NCI-H2107 (cell line): Measurements from ENCODE around the gene PKM.

Source experiments
- DNase-seq: peaks from one replicate; lab custom pipeline; 2025; lab: John Stamatoyannopoulos, UW

Gene PKM

DNA sequence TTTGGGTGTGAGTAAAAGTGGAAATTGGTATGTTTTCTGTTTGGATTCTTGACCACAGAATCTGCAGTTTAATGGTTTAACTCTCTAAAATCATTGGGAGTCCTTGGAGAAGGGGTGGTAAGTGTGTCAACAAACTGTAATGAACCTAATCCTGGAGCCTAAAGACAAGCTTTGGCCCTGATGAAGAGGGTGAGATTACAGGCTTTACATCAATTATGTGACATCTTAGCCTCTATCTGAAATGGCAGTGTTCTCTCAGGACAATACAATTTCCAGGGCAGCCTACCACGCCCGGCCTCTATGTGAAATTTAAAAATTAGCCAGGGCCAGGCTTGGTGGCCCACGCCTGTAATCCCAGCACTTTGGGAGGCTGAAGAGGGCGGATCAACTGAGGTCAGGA lies 4.3 kb upstream of the PKM start:
- DNase-seq = no peak

DNA sequence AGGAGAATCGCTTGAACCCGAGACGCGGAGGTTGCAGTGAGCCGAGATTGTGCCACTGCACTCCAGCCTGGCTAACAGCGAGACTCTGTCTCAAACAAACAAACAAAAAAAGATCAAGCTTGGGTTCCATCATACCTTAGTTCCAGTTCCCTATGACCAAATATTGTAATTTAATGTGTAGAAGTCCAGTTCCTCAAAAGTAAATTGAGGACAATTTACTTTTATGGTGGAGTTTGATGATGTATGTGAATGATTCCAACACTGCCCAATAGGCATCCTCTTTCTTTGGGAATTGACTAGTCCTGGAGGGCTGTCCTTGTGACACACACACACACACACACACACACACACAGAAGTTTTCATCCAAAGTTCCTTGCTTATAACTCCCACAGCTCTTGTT lies 2.8 kb upstream of the PKM start:
- no peak for DNase-seq

DNA sequence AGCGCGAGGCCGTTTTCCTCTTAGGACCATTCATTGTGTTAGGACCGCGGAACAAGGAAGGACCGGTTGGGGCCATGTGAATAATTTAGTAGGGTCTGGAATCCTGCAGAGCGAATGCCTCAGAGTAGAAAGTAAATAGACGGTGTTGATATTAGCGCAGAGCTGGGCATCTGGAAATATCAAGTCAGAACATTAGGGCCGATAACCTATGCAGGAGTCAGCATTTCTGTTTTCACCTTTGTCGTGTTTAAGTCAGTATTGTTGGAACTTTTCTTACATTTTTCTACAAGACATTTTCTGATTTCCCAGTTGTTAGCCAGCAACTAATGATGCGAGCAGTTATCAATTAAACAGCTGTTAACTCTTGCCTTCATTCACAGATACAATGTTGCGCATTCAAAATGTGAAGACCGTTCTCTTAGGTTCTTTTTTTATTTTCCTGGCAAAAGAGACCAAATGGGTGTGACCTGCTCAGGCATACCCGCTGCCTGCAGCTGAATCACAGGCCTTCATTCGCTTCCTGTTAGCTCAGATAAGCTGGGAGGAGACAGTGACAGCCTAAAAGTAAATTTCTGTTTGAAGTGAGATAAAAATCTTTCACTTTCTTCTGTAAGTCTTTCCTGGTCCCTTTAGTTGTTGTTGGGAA lies 966 bp upstream of the PKM start:
- DNase-seq = no peak

DNA sequence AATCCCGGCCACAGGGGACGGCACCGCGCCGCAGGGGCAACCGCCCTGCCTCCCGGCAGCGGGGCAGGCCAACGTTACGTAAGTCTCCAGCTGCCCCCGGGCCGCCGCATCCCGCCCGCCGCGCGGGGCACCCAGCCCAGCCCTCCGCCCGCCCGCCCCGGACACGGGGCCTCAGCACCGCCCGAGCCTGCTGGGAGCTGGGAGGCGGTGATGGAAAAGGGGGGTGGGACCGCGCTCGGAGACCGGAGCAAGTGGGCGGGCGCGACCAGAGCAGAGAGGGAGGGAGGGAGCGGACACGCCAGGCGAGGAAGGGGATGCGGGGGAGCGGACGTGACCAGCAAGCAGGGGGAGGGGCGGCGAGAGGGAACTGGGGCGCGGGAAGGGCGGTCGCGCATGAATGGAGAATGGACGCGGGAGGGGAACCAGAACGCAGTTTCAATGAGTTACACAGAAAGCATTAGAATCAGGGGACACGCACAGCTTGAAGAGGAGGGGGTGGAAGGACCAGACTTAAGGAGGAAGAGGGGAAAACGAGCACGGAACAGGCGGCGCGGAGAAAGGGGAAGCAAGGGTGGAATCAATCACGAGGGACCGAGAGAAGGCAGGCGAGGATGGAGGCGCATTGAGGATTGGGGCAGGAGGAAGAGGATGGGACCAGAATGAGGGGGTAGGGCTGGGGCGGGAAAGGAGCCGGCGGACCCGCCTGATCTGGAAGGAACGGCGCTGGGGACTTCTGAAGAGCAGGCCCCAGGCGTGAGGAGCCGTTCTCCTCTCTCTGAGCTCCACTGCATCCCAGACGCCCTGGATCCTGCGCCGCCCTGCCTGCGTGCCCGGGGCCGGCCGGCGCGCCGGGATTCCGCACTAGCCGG lies 559 bp downstream of the PKM start:
- peak; percentile 17 for DNase-seq

DNA sequence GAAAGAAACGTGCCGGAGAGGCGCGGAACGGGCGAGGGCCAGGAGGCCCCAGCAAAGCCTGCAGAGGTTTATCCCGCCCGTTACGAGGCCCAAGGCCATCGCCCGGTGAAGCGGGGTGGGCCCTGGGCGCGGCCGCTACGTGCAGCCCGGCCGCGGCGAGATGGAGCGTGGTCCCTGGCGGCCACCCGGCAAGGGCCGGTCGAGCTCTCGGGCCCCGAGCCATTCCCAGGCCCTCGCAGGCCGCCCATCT lies 1.1 kb downstream of the PKM start:
- DNase-seq = no peak

DNA sequence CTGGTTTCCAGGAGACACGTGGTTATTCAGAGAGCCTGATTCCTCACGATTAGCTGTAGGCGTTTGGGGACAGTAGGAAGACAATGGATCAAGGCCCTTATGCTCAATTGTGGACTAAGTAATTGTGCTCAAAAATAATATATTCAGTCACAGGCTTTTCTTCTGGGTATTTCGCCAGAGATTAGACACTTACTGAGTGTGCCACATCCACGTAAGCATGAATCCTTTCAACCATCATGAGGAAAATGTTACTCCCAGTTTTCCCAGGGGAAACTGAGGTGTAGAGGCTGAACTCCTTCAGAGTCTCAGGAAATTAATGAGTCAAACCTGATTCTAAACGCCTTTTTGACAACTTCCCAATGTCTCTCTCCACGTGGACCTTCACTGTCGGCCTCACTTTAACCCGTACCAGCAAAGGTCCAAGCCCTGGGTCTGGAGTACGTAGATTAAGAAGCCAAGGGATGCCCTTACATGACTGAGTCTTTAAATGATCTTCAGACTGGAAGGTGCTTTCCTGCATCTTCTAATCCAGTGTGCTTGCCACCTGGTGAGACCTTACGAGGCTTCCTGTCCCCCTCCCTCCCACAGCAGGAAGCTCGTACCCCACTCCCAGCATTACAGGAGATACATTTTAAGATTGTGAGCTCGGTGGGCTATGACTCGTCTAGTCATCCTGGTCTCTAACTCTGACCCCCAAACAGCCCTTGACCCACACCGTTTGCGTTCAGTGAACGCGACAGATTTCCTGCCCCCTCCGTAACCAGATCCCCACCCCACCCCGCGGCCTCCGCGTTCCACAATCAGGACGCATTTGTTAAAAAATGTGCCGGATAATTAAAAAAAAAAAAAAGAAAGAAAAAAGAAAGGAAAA lies 1.7 kb downstream of the PKM start:
- no peak for DNase-seq

DNA sequence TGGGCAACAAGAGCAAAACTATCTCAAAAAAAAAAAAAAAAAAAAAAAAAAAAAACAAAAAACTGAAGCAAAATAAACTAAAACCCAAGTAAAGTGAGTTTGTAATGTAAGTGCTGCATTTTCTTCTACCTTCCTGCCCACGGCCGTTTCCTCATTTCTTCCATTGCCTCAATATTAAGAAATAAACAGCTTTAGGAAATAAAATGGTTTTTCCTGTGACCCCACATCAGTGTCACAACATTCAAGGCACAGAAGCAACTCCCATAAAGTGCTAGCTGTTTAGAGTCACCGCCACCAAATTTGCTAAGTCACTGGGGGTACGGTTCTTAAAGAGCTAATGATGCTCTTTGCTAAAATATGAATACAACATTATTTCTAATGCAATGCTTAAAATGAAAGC lies 3.3 kb downstream of the PKM start:
- no peak for DNase-seq

DNA sequence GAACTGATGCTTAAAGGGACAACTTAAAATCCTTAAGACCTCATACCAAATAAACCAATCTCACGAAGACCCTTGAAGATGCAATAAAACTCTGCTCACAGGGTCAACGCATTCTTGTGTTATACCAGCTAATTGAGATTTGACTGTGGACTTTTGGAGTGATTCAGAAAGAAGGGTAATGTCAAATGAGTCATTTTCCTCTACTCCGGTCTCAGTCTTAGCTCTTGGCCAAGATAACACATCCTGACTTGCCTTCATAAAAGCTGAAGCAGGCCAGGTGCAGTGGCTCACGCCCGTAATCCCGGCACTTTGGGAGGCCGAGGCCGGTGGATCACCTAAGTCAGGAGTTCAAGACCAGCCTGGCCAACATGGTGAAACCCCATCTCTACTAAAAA lies 3.8 kb downstream of the PKM start:
- no peak for DNase-seq

DNA sequence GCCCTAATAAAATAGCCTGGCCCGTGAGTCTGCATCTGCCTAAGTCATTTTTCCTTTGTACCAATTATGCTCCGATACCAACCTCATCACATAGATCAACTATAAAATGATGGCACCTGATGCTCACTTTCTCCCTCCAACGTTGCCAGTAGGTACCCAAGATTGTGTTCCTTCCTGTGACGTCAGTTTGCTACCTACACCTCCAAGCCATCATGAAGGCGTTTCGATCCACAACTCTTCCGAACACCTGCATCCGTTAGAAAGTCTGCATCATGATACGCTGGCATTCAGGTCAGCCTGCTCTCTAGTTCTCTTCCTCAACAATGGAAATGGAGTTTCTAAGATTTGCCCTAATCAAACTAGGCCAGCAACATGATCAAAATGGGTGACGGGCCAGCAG lies 7.7 kb downstream of the PKM start:
- DNase-seq = no peak

DNA sequence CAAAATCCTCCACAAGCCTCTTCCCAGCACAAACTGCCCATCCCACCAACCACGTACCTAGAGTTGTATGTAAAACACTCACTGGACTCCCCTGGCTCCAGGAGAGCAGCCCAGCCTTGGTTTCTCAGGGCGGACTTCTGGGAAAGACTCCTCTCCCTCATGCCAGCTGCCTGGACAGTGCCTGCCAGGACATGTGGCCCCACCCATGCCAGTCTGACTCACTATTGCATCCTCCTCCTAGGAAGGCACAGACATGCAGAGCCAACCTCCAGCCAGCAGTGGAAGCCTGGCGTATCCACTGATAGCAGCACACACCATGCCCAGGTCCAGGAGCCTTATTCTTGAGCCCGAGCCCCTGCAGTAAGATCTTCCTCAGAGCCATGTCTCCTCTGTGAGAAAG lies 8.6 kb downstream of the PKM start:
- DNase-seq = no peak

DNA sequence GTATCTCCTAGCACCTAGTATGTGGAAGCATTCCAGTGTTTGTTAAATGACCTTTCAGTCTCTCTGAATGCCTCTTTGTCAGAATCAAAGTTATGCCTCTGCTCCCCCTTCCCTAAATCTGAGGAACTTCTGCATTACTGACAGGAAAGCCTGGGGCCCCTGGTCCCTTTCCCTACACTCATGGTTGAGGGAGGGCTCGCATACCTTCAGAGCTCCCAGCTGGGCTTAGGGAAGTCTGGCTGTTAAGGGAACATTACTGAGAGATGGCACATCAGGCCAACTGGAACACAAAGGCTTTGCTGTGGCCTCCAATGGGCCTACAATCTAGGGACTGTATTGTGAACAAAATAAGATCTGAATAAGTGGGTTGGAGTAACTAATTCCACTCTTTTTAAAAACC lies 10.3 kb downstream of the PKM start:
- no peak for DNase-seq

DNA sequence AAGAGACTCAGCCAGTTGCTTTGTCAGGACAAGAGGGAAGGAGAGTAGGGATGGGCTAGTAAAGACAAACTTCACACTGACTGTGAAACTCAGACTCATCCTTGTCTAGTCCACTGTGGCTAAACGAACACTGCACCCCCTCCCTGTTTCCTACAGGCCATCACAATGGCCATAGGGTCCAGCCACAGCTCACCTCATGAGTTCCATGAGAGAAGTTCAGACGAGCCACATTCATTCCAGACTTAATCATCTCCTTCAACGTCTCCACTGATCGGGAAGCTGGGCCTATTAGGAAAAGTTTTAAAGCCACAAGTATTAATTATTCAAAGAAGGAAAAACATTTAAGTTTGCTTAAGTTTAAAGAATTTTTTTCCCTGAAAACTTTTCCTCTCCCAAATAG lies 13.8 kb downstream of the PKM start:
- DNase-seq = no peak

DNA sequence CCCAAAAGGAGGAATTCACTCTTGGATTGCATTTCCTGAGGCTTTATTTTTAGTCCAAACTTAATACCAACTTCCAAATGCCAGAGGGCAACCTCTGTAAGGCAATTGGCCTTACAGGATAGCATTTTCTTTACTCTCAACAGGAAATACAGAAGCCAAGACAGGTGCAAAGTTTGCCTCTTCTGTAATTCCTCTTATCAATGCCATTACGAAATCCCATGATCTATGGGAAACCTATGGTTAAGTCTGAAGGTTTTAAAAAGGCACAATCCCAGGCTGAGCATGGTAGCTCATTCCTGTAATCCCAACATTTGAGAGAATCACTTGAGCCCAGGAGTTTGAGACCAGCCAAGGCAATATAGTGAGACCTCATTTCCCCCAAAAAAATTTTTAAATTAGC lies 14.9 kb downstream of the PKM start:
- DNase-seq = no peak

DNA sequence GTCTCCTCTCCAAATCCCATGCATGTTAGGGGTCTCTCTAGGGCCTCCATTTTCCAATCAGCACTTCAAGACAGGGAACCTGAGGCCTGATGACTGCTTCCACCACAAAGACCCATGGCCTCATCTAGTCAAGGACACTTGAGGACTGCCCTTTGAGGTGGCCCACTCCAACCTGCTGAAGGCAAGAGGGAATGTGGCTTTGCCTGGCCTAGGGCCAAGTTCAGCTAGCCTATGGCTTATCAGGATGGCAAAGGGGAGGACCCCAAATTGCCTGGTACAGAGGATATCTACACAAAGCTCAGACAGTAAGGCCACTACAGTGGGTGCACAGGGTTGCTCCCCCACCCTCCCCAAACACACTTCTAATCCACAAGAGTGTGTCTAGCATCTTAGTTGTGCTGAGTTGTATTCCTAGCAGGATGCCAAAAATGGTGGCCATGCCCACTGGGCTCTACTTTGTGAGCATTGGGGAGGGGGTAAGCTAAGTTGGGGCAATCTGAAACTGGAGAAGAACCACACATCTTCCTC lies 23.4 kb downstream of the PKM start:
- DNase-seq = no peak

DNA sequence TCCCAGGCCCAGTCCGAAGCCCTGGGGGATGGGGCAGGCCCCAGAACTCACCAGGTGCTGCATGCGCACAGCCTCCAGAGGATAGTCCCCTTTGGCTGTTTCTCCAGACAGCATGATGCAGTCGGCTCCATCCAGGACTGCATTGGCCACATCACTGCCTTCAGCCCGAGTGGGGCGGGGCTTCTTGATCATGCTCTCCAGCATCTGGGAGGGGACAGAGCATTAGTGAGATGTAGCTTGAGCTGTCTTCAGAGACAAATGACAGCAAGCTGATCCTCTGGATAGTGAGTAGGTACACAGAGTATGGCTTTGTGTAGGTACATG lies 24.4 kb downstream of the PKM start:
- DNase-seq = no peak

DNA sequence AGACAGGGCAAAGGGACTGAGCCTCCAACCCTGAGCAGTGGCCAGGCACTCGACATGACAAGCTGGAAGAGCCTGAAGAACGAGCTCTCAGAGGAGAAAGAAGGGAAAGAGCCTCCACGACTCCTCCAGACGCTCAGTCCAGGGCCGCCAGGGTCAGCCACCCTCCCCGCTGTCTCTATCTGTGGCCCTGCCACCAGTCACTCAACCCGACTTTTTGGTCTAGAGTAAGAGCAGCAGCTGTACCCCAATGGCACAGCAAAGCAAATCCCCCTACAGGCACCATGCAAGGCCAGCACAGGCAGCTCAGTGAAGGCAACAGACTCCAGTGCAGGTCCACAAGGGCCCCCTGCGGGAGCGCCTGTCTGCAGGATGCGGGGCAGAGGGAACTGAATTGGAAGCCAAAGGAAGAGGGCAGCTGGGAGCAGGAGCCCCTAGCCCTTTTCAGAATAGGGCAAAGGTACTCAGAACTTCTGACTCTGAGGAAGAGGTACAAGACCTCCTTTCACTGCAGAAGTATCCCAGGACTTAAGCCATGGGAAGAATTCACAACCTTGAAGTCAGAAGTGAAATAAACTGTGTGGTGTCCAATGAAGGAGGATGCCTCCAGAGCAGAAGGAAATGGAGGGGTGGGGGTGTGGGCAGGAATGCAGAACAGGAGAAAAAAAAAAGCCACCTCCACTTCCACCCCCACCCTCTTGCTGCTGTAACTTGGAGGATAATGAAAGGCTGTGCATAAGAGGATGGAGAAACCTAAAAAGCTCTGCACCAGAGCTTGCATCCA lies 24.9 kb downstream of the PKM start:
- no peak for DNase-seq

DNA sequence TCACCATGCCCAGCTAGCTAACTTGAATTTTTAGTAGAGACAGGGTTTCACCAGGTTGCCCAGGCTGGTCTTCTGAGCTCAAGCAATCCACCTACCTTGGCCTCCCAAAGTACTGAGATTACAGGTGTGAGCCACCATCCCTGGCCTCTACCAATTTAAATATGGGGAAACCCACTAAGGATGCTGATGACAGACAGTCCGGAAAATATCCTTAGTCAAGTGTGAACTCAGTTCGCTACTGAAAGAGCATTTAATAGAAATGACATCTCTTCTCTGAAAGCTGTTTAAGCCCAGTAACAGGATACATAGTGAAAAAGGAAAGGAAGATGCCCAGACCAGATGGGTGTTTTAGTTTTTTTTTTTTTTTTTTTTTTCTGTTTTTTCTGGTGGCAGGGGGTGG lies 25.7 kb downstream of the PKM start:
- no peak for DNase-seq

DNA sequence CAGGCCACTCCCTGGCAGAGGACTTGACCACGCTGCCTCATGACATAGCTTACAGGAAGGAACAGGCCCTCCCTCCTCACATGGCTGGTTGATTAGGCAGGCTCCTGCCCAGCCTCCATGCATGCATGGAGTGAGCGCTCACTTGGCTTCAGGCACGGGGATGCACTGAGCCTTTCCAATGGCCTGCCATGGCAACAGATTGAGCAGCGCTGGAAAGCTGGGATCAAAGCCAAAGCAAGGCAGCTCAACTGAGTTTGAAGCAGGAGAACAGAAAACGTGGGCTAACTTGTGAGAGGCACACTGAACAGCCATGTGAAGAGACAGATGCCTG lies 27.5 kb downstream of the PKM start:
- DNase-seq = no peak

DNA sequence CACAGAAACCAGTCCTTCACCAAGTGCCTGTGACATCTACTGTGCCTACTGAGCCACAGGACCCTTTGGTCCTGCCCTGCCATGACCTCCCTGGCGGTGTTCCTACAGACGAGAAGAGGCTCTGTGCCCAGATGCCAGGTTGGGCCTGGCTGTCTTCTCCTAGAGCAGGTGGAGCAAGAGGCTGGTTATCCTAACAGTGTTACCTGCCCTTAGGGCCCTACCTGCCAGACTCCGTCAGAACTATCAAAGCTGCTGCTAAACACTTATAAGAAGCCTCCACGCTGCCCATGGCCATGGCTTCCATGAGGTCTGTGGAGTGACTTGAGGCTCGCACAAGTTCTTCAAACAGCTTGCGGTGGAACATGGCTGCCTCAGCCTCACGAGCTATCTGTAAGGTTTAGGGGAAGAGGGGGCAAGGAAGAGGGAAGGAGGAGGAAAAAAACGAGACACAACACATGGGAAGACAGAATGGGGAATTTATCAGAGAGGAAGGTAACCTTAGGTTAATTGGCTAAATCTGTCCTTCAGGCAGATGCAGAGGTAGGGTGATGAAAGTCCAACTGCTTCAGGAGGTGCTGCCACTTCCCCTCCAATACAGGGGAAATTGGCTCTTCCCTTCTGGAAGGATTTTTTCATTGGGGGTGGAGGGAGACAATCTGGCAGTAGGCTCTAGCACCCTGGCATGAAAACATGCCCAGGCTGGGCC lies 28.0 kb downstream of the PKM start:
- DNase-seq = no peak

DNA sequence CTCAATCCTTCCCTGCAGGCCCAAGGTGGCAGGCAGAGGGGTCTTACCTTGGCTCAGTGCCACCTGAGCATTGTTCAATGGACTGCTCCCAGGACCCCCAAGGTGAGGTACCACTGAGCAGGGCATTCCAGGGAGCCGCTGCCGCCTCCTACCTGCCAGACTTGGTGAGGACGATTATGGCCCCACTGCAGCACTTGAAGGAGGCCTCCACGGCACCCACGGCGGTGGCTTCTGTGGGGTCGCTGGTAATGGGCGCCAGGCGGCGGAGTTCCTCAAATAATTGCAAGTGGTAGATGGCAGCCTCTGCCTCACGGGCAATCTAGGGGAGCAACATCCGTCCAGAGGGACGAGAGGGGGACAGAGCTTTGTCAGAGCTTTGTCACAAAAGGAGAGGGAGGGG lies 28.7 kb downstream of the PKM start:
- DNase-seq = no peak

DNA sequence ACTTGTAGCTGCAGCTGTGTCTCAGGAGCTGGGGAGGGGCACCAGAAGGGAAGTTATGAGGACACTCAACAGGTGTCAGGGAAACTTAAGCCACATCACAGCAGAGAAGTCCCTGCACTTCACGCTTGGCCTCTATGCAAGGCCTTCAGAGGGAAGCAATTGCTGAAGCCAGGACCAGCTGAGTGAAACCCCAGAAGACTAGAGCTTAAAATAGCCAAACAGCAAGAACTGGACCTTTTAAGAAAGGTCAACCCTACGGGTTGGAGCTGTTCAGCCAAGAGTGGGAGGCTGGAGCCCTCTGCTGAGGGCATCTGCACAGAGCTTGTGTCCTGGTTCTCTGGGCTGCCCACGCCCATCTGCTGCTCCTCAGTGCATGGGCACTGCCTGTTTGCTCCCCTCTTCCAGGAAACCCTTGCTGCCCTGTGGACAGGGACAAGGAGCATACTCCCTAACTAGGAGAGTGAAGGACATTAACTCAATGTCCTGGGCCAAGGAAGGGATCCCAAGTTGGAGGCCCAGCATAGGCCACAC lies 29.5 kb downstream of the PKM start:
- DNase-seq = no peak
